HepG2 (cell line): ENCODE measurements around the gene SND1.

ENCODE experiments used
- CBX5 ChIP-seq: sonication (generic); formaldehyde crosslinking; IDR thresholded peaks from 2 replicates; pipeline ENCODE4 v1.4.0; 2020; ENCODE audit warnings: missing genetic modification reagents, borderline replicate concordance
- ETV6 ChIP-seq: sonication (generic); formaldehyde crosslinking; conservative IDR thresholded peaks from 2 replicates; pipeline ENCODE4 v1.4.0; 2020; ENCODE audit warnings: missing genetic modification reagents
- HDAC1 ChIP-seq: sonication (generic); formaldehyde crosslinking; IDR thresholded peaks from 2 replicates; pipeline ENCODE4 v1.5.1; 2020; ENCODE audit warnings: mild to moderate bottlenecking, missing genetic modification reagents
- HNRNPLL ChIP-seq: fragments of 200-400 bp; formaldehyde crosslinking; IDR thresholded peaks from 2 replicates; pipeline ENCODE4 v1.6.1; 2017; ENCODE audit warnings: mild to moderate bottlenecking, low read depth, low read length; ENCODE audit not compliant: poor library complexity, severe bottlenecking
- IRF2 ChIP-seq: IDR thresholded peaks from 2 replicates; pipeline ENCODE4 v1.6.1; 2018; ENCODE audit warnings: missing genetic modification reagents, missing compliant biosample characterization
- NCOR1 ChIP-seq: fragments of 200-600 bp; sonication (generic); IDR thresholded peaks from 2 replicates; pipeline ENCODE4 v1.7.0; 2017; ENCODE audit warnings: antibody characterized with exemption, low read length, borderline replicate concordance
- POLR2A ChIP-seq, 2 experiments: IDR thresholded peaks; 2 replicates each; pipeline ENCODE4 v1.6.1; 2011; ENCODE audit warnings: low read depth in 2 of 2, low read length in 2 of 2, mild to moderate bottlenecking in 1 of 2, moderate library complexity in 1 of 2; ENCODE audit not compliant: insufficient read depth in 1 of 2
- ZFP62 ChIP-seq: sonication (generic); formaldehyde crosslinking; IDR thresholded peaks from 2 replicates; pipeline ENCODE4 v1.4.0; 2020; ENCODE audit warnings: missing genetic modification reagents
- ZNF557 ChIP-seq: sonication (generic); formaldehyde crosslinking; IDR thresholded peaks from 2 replicates; pipeline ENCODE4 v1.4.0; 2020; ENCODE audit warnings: missing genetic modification reagents
- ZNF841 ChIP-seq: sonication (generic); formaldehyde crosslinking; IDR thresholded peaks from 2 replicates; pipeline ENCODE4 v1.8.1; 2023; ENCODE audit warnings: missing genetic modification reagents, borderline replicate concordance
- TF ChIP-seq, protein P1 (sequence below): sonication (generic); formaldehyde crosslinking; IDR thresholded peaks from 2 replicates; pipeline ENCODE4 v1.8.0; 2022; ENCODE audit warnings: missing genetic modification reagents, mild to moderate bottlenecking, moderate library complexity, borderline replicate concordance
- TF ChIP-seq, protein P2 (sequence below): sonication (generic); formaldehyde crosslinking; IDR thresholded peaks from 2 replicates; pipeline ENCODE4 v1.4.0; 2020; ENCODE audit warnings: missing genetic modification reagents, low read depth, mild to moderate bottlenecking, borderline replicate concordance
- TF ChIP-seq, protein P3 (sequence below): sonication (generic); IDR thresholded peaks from 2 replicates; pipeline ENCODE4 v1.6.1; 2016; ENCODE audit warnings: low read depth, borderline replicate concordance
- TF ChIP-seq, protein P4 (sequence below): sonication (generic); formaldehyde crosslinking; IDR thresholded peaks from 2 replicates; pipeline ENCODE4 v1.4.0; 2020; ENCODE audit warnings: missing genetic modification reagents

DNA sequence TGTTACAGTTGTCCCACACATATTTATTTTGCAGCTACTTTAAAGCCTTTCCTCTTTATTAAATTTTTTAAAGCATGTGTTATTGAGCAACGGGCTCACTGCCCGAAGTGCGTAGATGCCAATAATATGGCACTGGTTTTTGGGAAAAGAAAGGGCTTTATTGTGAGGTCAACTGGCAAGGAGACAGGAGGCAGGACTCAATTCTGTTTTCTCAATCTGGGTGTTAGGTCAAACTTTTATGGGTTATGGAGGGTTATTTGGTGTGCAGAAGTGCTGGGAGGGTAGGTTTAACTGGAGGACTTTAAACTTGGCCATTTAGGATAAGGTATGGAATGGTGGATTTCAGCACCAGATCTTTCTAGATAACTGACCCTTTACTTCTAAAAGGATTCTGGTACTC, 195.6 kb downstream of the SND1 start:
- TF ChIP-seq HNRNPLL: no peak
- TF ChIP-seq, protein P1, sequence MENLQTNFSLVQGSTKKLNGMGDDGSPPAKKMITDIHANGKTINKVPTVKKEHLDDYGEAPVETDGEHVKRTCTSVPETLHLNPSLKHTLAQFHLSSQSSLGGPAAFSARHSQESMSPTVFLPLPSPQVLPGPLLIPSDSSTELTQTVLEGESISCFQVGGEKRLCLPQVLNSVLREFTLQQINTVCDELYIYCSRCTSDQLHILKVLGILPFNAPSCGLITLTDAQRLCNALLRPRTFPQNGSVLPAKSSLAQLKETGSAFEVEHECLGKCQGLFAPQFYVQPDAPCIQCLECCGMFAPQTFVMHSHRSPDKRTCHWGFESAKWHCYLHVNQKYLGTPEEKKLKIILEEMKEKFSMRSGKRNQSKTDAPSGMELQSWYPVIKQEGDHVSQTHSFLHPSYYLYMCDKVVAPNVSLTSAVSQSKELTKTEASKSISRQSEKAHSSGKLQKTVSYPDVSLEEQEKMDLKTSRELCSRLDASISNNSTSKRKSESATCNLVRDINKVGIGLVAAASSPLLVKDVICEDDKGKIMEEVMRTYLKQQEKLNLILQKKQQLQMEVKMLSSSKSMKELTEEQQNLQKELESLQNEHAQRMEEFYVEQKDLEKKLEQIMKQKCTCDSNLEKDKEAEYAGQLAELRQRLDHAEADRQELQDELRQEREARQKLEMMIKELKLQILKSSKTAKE: no peak
- TF ChIP-seq, protein P2, sequence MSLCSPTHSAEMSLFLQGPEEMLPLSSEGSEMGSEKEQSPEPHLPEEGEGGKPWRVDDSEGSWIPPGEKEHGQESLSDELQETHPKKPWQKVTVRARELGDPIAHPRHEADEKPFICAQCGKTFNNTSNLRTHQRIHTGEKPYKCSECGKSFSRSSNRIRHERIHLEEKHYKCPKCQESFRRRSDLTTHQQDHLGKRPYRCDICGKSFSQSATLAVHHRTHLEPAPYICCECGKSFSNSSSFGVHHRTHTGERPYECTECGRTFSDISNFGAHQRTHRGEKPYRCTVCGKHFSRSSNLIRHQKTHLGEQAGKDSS (CRISPR knock-in tag): no peak
- no peak for TF ChIP-seq POLR2A (IDR thresholded peaks at IDR 0.05; ENCODE audit: insufficient read depth in 1 of 2, low read depth in 2 of 2, low read length in 2 of 2)
- TF ChIP-seq, protein P3, sequence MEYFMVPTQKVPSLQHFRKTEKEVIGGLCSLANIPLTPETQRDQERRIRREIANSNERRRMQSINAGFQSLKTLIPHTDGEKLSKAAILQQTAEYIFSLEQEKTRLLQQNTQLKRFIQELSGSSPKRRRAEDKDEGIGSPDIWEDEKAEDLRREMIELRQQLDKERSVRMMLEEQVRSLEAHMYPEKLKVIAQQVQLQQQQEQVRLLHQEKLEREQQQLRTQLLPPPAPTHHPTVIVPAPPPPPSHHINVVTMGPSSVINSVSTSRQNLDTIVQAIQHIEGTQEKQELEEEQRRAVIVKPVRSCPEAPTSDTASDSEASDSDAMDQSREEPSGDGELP: no peak
- no peak for TF ChIP-seq CBX5
- no peak for TF ChIP-seq ZFP62 (CRISPR knock-in tag)
- TF ChIP-seq, protein P4, sequence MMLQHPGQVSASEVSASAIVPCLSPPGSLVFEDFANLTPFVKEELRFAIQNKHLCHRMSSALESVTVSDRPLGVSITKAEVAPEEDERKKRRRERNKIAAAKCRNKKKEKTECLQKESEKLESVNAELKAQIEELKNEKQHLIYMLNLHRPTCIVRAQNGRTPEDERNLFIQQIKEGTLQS: no peak
- TF ChIP-seq HDAC1 (CRISPR knock-in tag): no peak
- TF ChIP-seq ZNF841 (CRISPR knock-in tag): no peak
- TF ChIP-seq NCOR1: no peak
- no peak for TF ChIP-seq IRF2
- no peak for TF ChIP-seq ETV6
- TF ChIP-seq ZNF557 (CRISPR knock-in tag): no peak
